SK-N-MC (cell line): ENCODE data around the gene LHX3.

Experiments used
- DNase-seq: peaks from one replicate; pipeline ENCODE4 v3.0.0-alpha.2; 2011; ENCODE audit warnings: low read depth, low spot score
- H3K27ac ChIP-seq: fragments of 200-600 bp; sonication (generic); 2 replicates; pipeline ENCODE4 v1.5.1; 2016; ENCODE audit warnings: mixed run types
- H3K36me3 ChIP-seq: fragments of 200-600 bp; sonication (generic); 2 replicates; pipeline ENCODE4 v1.6.1; 2017; ENCODE audit warnings: antibody characterized with exemption, low read length, mixed read lengths; ENCODE audit not compliant: insufficient read depth
- H3K4me3 ChIP-seq: fragments of 200-600 bp; sonication (generic); 2 replicates; pipeline ENCODE4 v1.5.1; 2016
- H3K9ac ChIP-seq: fragments of 200-600 bp; sonication (generic); 2 replicates; pipeline ENCODE4 v1.8.0; 2017; ENCODE audit warnings: mixed run types, mixed read lengths; ENCODE audit not compliant: insufficient read length
- H3K9me3 ChIP-seq: fragments of 200-600 bp; sonication (generic); 2 replicates; pipeline ENCODE4 v1.6.1; 2017; ENCODE audit warnings: low read depth, mild to moderate bottlenecking, antibody characterized with exemption, low read length, moderate library complexity, mixed read lengths
- EZH2 ChIP-seq: fragments of 200-600 bp; sonication (generic); IDR thresholded peaks from one replicate; pipeline ENCODE4 v1.6.1; 2017; ENCODE audit warnings: antibody characterized with exemption
- FOXP2 ChIP-seq: optimal IDR thresholded peaks from 2 replicates; pipeline ENCODE3; 2011; ENCODE audit warnings: mild to moderate bottlenecking, moderate library complexity; ENCODE audit not compliant: insufficient read depth; ENCODE audit errors: extremely low read length, control extremely low read depth
- POLR2AphosphoS5 ChIP-seq: IDR thresholded peaks from 2 replicates; pipeline ENCODE4 v1.6.1; 2012; ENCODE audit warnings: mild to moderate bottlenecking, low read depth, low read length, borderline replicate concordance

Gene LHX3

DNA sequence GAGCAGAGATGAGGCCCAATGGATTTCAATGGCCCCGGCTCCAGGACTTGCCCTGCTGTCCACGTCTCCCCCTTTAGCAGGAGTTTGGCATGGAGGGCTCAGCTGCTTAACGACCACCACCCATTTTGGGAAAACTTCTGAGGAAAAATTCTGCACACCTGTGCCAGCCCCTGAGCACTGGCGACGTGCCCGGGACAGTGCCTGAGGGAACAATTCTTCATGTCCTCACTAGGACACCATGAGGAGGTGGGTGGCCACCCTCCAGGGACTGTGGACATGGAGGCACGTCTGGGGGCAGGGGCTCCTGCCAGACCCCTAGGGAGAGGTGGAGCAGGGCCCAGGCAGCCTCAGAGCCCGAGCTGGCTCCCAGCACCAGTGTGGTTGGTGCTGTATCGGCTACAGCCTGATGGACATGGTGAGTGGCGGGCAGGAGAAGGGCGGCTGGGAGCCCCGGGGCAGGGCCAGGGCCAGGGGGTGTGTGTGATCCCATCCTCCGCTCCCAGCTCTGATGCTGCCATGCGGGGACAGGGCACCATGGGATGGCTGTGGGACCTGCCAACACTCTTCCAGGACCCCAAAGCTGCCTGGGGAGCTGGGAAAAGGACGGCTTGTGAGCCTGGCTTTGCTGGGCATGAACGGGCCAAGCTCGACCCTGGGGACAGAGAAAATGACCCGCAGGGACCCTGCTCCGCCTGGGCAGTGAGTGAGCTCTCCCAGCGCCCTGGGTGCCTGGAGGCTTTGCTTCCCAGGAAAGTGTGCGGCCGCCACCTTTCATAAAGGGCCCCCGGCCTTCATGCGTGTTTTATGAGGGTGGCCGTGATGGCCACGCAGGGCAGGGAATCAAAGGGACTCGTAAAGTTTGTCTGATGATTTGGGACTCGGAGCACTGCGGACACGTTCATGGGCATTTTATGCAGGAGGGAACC lies 44.3 kb upstream of the LHX3 start:
- Histone ChIP-seq H3K4me3 (no peak overlapping the region), H3K36me3 (no peaks in the 10 kb centered on the region), H3K9ac (no peak overlapping the region), H3K9me3 (no peaks in the 10 kb centered on the region), H3K27ac (0 out of 2 replicates have a peak overlapping the region, but pooled peaks have one; percentile 9)
- no peak for TF ChIP-seq FOXP2
- no peak for DNase-seq

DNA sequence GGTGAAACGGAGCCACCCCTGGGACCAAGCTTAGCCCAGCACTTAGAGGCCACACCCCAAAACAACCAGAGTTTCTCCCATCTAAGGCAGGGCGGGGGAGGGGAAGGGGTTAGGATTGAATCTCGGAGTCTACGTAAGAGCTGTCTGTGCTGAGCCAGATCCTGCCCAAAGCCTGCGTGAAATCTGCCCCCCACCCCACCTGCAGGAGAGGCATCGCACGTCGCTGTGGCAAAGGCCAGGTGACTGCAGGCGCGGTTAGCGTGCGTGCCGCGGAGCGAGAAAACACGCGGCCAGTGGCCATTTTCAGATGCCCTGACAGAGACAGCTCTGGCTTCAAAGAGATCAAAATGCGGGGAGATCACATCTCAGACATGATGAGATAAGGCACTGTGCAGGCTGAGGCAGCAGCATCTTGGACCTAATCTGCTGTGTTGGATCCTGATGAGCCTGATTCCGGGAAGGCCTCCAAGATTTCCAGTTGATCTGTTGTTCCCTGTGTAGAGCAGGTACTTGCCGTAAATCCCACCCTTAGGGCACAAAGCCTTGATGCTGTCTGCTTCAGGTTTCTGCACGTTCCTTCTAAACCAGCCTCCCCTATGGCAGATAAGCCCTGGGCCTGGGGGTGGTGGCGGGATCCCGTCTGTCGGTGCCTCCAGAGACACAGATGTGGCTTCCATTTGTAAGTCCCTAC lies 43.2 kb upstream of the LHX3 start:
- no peak for DNase-seq
- Histone ChIP-seq H3K9me3 (no peaks in the 10 kb centered on the region), H3K36me3 (no peaks in the 10 kb centered on the region), H3K27ac (no peak overlapping the region), H3K4me3 (no peak overlapping the region), H3K9ac (no peak overlapping the region)
- TF ChIP-seq FOXP2 (no peak), EZH2 (no peak), POLR2AphosphoS5 (no peak)

GRCh38 chr9:136247551-136247916 lies 42.6 kb upstream of the LHX3 start:
- no peaks in the 10 kb centered on the region for H3K9me3 ChIP-seq
- no peak for TF ChIP-seq POLR2AphosphoS5
- TF ChIP-seq EZH2: no peak
- TF ChIP-seq FOXP2: no peak
- no peak overlapping the region for H3K9ac ChIP-seq
- H3K4me3 ChIP-seq: no peak overlapping the region
- DNase-seq: no peak
- no peaks in the 10 kb centered on the region for H3K36me3 ChIP-seq
- no peak overlapping the region for H3K27ac ChIP-seq

DNA sequence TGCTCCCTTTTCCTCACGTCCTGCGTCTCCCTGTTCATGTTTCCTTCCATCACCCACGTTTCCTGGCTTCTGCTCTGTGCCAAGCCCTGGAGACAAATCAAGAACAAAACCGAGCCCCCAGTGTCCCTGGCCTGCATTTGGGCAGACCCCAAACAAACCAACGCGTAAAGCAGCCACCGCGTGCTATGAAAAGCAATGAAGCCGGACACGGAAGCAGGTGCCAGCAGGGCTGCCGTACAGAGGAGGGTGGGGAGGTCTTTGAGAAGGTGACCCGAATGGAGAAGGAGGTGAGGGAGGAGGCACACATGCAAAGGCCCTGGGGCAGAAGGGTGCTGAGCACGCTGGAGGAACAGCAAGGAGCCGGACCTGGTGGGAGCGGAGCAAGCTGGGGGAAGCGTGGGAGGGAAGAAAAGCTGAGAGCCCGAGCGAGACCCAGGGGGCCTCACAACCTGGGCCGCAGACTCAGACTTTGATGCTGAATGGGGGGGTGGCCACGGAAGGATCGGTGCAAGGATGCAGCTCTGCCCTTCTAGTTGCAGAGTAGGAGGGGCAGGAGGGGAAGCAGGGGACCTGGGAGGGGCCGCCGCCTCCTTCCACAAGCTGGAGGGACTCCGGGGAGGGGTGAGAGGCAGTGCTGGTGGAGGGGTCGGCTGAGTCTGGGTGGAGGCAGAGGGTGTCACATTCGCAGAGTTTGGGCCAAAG lies 42.1 kb upstream of the LHX3 start:
- no peak overlapping the region for H3K9ac ChIP-seq

GRCh38 chr9:136245219-136246150 lies 40.6 kb upstream of the LHX3 start, which contains the start of gene QSOX2:
TSS of gene QSOX2 (minus strand) at chr9:136245812. CDS start at chr9:136245803, 9 bp downstream.
- Histone ChIP-seq H3K9me3 (no peaks in the 10 kb centered on the region), H3K27ac (no peak within 1 kb of the TSS), H3K36me3 (no peaks in the 10 kb centered on the region), H3K4me3 (peak within 1 kb of the TSS; percentile 94), H3K9ac (peak within 1 kb of the TSS; percentile 83)
- TF ChIP-seq FOXP2 (no peak), POLR2AphosphoS5 (peak; percentile 14; the same call in 1 of the 2 replicates)
- no peak for DNase-seq

More for the DNA sequence above, 42.1 kb upstream of the LHX3 start:
- H3K4me3 ChIP-seq: no peak overlapping the region
- TF ChIP-seq FOXP2: no peak
- TF ChIP-seq EZH2: no peak
- TF ChIP-seq POLR2AphosphoS5: no peak
- H3K27ac ChIP-seq: no peak overlapping the region
- H3K9me3 ChIP-seq: no peaks in the 10 kb centered on the region
- no peaks in the 10 kb centered on the region for H3K36me3 ChIP-seq
- no peak for DNase-seq

- TF ChIP-seq POLR2AphosphoS5 (no peak), FOXP2 (no peak), EZH2 (no peak)
- Histone ChIP-seq H3K4me3 (peak overlapping the region; percentile 94), H3K27ac (no peak overlapping the region), H3K9me3 (no peaks in the 10 kb centered on the region), H3K9ac (peak overlapping the region; percentile 83), H3K36me3 (no peaks in the 10 kb centered on the region)
- DNase-seq: no peak
These were observed 40.0 kb upstream of the LHX3 start for GRCh38 chr9:136244969-136245218.

DNA sequence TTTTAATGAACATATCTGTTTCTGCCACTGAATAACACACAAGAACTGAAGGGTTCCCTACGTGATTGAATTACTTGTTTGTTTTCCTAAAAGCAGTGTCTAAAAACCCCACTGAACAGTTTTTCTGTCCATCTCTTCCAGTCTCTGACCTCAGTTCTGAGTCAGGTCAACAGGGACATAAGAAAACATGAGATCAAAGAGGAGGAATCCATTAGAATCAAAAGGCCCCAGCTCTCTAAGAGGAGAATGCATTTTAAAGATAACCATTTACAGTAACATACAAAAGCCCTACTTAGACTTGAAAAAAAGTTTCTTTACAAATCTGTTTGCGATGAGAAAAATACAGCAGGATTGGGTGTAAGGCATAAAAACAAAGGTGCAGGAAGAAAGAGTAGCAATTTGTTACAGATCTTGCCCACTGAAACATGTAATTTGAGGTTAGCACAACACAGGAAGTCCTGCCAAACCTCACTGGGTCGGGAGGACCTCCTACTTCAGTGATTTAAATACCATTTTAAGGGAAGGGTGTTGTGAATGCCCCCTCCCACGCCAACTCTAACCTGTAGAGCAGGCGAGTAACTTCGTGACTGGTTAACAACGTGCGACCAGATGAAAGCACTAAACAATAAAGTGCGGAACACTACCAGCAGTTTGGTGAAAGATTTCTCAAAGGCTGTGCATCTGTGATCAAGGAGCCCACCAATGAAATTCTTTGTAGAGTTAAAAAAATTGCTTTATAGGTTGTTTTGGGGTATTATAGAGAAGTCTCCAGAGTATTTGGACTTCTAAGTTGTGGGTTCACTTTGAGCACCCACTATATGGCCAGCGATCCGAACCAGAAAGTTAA lies 39.4 kb upstream of the LHX3 start:
- H3K9me3 ChIP-seq: no peaks in the 10 kb centered on the region
- no peaks in the 10 kb centered on the region for H3K36me3 ChIP-seq
- no peak for DNase-seq
- H3K27ac ChIP-seq: no peak overlapping the region
- no peak for TF ChIP-seq EZH2
- TF ChIP-seq FOXP2: no peak
- no peak for TF ChIP-seq POLR2AphosphoS5
- H3K4me3 ChIP-seq: peak overlapping the region; percentile 94
- peak overlapping the region; percentile 83 for H3K9ac ChIP-seq
